ENCODE results near the gene CNGA3.

The CNGA3 gene

DNA sequence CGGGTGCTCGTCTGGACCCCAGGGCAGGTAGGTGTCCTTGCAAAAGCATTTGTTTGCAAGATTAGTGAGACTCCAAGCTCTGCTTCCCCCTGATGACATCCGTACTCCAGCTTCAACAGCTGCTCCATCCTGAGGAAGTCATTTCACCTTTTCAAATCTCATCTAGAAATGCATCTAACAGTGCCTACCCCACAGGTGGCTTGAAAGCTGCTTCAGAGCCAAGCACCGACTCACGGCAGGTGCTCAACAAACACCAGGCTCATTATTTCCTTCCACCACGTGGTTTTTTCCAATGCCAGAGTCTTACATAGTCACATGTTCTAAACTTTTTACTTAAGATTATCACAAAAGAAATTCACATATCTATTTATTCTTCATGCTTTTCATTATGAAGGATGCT lies 31.9 kb downstream of the CNGA3 start:
- peak in 2 of 3 experiments; percentile 25 to 35 for DNase-seq

DNA sequence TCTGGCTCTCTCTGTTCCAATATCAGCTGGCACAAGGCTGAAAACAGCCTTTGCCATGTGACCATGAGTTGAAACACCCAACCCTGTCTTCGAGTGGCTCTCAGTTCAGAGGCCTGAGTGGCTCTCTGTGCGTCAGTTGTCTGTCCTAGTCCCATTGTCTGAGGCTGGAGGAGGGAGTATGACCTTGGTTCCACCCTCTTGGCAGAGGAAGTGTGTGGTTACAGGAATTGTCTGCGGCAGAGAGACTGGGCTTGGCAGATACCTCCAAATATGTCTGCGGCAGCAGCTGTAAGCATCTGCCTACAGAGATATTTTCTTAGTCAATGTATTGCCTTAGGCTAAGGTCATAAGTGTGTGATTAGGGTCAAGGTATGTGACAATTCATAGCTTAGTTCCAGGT lies 32.6 kb downstream of the CNGA3 start:
- DNase-seq: peak in 1 of 3 experiments; percentile 94

DNA sequence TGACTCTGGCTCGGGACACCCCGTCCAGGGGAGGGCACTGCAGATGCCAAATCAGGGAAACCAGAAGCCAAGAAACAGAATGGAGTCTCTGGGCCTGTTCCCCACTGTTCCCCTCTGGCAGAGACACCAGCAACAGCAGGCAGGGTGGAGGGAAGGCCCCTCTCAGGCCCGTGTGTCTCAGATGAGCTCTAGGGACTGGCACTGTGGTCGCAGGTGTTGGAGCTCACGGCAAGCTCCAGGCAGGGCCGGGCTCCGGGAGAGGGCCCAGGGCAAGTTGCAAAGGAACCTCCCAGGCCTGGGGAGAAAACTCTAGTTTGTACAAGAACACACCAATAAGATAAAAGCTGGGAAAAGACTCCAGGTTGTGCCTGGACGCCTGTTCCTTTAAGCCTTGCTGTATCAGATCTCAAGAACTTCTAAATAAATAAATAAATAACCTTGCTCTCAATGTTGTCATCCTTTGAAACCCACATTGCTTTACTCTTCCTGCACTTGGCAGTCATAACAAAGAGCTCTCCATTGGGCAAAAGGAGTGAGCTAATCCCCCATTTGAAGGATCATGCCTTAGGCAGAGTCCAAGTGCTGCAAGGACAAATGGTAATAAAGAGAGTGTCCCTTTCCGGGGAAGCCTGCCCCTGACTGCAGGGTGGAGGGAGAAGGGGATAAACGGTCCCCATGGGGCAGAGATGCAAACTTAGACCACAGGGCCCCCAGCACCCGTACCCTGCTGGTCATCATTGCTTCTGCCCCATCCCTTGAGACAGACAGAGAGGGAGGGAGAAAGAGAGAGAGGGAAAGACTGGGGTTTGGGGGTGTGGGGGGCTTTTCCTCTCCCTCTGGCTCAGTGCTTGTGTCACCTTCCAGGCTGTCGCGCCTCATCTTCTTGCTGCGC lies 33.3 kb downstream of the CNGA3 start:
- DNase-seq: no peak

DNA sequence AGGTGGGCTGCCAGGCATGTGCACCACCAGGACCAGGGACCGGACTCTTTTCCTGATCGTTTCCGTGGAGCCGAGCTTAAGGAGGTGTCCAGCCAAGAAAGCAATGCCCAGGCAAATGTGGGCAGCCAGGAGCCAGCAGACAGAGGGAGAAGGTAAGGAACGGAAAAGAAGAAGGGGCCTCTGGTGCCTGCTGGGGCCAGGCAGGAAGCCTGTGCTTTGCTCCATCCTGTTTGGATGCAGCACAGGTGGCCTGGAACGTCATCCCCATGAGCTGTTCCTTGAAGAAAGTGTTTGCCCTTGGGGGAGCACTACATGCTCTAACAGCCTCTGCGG lies 33.9 kb downstream of the CNGA3 start:
- DNase-seq: no peak

DNA sequence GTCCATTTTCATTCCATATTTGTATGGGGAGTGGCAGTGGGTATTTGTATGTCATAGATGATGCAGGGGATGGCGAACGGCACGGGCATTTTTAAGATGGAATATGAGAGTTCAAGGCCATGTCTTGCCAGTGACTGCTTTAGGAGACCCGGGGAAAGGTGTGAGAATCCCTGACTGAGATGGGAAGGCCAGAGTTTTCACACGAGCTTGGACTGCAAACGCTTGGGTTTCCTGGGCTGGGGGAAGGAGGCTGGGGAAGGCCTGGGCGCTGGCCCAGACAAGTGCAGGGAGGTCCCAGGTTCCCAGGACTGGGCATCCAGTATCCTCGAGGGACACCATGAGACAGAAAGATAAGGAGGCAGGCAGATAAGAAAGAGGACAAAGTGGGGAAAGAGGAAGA lies 35.2 kb downstream of the CNGA3 start:
- no peak for DNase-seq

DNA sequence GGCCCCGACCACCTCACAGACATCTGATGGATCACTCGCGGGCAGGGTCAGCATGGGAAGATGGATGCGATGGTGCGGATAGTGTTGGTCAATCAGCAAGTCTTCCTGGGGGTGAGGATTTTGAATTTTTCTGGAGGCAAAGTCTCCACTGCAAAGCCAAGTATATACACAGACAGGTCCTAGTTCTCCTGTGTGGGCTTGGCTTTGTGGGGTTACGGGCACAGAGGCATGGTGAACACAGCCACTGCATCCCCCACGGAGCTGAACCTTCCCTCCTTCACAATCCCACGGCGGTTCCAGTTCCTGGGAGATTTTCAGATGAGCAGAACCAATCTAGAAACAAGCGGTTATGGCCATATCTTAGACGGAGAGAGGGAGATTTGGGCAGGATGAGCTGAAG lies 35.8 kb downstream of the CNGA3 start:
- no peak for DNase-seq

DNA sequence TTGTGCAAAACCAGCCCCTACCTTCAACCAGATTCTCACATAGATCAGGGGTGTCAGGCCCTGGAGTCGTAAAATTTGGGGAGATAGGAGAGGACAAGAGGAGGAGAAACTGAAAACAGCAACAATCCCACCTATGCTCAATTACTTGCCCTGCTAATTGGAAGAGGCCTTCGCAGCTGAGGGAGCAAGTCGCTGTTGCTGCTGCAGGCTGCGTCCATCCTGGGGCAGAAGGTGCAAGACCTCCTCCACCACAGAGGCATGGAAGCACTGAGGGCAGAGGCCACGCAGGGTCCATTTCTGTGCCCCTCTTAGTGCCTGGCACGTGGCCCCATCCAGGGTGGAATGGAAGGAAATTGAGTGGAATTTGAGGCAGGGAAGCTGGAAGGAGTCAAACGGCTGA lies 36.5 kb downstream of the CNGA3 start:
- DNase-seq: no peak

DNA sequence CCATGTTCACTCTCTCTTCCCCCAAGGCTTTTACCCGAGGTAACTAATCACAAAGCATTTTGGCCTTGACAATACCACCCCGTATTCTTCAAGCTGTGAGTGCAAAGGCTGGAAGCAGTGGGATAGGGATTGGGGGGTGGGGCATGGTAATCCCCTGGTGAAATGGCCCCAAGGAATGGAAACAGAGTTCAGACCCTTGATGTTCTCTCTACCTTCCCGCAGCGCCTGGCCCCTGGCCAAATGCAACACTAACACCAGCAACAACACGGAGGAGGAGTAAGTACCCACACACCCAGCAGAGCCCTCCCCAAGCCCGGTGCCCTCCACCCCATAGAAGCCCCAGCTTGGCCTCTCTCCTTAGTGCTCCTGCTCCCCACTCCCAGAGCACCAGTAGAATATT lies 36.9 kb downstream of the CNGA3 start:
- no peak for DNase-seq

DNA sequence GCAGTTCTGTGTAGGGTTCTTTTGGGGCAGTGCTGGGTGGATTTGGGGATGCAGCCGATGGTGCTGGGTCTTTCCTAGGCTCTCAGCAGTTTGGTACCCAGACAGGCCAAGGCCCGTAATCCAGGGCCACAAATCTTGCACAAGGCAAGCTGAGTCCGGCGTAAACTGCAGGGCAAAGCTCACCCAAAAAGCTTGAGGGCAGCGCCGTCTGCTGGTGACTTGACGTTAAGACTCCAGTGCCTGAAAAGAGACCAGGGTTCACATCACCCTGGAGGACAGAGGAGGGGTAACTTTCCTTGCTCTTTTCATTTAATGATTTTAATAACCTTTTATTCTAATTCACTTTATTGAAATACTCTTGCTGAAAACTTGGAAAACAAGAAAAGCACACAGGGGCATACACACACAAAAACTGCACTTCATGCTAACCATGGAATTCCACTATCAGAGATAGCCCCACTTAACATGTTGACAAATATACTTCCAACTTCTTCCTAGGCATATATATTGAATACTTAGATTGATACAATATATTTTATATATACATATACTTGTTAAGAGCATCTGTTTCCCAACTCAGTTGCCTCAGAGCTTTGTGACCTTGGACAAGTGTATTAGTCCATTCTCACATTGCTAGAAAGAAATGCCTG lies 38.9 kb downstream of the CNGA3 start:
- DNase-seq: peak; percentile 66 to 89 (median 87)

DNA sequence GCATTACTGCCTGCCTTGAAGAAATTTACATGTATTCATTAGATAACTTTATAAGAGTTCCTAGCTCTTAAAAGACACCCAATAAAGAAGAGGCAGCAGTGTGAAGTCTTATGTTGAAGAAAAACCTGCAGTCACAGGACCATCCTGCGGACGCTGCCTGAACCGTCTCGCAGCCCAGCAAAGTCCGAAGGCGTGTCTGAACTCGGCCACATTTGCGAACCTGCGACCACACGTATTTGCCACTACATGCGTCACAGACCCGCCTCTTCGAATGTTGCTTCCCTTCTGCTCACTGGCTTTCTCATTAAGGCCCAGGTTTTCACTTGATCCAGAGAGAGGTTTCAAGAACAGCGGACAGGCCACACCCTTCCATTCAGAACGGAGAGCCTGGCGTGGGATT lies 41.2 kb downstream of the CNGA3 start:
- no peak for DNase-seq

DNA sequence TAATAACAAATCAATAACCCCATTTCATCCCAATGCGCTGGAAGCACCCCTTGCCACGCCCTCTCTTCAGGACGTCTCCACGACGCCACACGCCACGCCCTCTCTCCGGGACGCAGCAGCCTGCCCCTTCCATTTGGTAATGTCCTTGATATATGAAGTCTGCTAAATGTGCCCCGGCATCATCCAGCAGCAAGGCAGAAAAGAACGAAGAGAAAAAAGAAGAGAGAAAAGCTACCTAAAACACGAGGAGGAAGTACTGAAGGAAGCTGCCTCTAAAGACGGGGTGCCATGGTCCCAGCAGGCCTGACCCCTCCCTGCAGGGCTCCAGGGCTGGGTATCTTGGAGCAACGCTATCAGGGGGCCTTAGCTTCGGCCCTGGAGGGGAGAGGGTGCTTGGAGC lies 41.8 kb downstream of the CNGA3 start:
- no peak for DNase-seq

DNA sequence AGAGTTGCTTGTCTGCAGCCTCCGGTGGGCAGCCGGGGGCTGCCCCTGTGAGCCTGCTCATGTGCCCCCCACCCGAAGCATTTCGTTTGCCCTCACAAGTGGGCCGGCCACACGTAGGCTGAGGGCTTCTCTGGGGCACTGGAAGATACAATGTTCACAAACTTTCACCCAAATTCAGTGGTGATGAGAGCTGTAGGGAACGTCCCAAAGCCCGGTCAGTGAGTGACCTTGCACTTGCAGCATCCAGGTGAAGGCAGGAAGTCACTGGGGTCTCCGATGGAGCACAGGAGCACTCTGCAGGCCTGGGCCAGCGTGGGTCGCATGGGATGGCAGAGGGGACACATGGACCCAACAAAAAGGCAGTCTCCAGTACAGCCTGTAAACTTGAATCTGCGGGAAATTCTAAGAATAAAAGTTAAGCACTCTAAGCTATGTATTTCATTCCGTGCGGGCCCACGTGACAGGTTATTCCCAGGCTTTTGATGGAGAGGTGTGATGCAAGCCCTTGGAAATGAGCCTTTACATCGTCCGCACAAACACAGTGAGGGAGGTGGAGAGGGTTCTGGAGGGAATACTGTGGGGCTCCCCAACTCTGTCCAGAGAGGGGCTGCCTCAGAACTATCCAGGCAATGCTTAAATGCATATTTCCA lies 42.5 kb downstream of the CNGA3 start:
- DNase-seq: no peak

DNA sequence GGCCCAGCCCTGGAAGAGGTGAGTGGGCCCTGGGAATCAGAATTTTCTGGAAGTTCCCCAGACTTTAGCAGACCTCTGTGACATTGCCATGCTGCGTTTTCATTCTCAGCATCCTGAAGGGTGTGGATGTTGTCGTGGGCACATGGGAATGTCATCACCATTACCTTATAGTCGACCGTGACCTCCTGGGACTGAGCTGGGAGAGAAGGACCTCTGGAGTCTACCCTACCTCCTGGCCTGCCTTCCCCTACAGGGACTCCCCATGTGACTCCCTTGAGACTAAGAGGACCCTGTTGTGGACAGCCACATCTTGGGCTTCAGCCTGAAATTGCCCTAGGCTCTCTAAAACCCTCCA lies 43.0 kb downstream of the CNGA3 start:
- no peak for DNase-seq

DNA sequence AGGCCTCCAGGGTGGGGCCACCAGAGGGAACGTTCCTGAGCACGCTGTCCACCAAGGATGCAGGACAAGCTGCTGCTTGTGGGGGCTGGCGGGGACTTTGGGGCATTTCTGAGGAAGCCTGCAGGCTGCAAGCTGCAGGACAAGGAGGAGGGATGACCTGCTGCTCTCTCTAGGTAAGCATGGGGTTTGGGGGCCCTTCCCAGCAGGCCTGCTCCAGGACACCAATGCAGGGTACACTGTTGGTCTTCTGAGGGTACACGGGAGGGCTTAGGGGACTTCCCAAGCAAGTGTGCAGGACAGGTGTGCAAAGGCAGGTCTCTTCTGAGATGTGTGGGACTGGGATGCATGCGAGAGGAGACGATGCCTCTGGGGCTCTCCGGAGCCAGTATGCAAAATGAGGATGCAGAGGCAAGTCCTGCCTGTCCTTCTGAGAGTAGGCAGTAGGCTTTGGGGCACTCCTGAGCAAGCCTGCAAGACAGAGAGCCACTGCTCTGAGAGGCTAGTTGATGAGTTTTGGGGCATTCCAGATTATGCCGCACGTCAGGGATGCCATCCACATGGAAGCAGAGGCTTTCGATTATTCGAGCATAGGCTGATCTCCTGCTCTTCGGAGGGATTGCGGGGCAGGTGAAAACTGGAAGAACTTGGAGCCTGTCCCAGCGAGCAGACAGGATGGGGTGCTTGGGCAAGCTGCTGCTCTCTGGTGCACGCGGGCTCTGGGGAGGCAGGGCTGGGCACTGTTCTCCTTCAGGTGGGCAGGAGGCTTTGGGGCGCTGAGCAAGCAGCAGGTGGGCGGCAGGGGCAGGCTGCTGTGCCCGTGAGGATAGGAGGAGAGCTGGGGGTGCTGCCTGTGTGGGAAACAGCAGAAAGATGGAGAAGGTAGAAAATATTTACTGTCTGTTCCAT lies 44.6 kb downstream of the CNGA3 start:
- DNase-seq: no peak

DNA sequence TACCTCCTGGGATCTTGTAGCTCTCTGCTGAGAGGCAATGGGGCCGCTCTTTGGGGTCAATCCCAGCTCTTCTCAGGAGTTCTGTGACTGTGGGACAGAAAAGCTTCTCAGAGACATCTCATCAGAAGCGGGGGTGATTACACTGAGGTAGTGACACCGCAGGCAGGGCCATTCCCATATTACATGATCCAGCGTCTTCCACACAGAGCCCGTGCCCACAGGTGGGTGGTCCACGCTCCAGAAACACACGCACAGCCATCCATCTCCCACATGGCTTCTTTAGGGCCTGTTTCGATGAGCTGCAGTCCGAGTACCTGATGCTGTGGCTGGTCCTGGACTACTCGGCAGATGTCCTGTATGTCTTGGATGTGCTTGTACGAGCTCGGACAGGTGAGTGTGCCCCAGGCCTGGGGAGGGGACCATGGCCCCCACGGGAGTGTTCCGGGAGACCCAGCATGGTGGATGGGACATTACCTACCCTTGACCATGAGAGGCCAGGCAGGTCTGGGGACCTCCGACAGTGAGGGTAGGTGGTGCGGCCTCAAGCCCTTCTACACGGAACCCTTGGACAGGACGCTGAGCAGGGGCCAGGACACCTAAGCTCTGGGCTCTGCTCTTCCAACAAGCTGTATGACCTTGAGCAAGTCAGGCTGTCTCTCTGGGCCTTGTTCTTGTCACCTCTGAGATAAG lies 45.5 kb downstream of the CNGA3 start:
- no peak for DNase-seq

DNA sequence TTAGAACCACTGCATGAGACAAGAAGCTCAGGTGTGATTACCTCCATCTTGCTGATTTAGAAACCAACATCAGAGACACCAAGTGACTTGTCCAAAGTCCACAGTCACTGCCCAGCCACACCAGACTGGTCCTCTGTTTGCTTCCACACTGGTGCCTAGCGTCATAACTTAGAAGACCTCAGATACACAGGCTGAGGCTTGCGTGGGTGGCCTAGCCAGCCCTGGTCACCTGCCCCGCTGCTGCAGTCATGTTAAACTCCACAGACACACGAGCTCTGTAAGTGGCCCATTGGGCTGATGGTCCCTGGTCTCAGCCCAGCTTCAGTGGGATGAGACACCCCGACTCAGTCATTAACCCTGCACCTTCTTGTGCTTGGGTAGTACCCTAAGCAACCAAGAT lies 47.1 kb downstream of the CNGA3 start:
- DNase-seq: no peak

DNA sequence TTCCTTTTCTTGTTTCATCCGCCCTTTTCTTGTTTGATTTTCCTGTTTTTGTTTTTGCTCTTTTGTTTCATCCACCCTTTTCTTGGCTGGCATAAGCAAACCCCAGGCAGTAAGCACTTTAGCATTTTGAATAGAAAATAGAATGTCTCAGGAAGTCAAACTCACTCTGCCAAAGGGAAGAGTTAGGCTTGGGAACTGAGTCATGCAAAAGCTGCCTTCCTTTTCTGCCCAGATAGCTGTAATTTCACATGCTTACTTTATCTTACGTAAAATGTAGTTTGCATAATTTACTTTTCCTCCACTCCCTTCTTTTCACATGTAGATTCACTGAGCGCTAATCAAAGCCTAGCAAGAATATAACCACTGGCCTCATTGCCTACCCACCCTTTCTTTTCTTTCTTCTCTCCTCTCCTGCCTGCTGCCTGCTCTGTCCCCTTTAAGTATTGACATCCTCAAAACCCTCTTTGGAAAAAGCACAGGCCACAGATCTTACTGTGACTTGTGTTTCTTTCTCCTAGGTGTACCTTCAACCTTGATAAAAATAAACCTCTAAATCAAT lies 48.4 kb downstream of the CNGA3 start:
- no peak for DNase-seq

DNA sequence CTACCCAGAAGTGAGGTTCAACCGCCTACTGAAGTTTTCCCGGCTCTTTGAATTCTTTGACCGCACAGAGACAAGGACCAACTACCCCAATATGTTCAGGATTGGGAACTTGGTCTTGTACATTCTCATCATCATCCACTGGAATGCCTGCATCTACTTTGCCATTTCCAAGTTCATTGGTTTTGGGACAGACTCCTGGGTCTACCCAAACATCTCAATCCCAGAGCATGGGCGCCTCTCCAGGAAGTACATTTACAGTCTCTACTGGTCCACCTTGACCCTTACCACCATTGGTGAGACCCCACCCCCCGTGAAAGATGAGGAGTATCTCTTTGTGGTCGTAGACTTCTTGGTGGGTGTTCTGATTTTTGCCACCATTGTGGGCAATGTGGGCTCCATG lies 49.7 kb downstream of the CNGA3 start:
- DNase-seq: no peak

DNA sequence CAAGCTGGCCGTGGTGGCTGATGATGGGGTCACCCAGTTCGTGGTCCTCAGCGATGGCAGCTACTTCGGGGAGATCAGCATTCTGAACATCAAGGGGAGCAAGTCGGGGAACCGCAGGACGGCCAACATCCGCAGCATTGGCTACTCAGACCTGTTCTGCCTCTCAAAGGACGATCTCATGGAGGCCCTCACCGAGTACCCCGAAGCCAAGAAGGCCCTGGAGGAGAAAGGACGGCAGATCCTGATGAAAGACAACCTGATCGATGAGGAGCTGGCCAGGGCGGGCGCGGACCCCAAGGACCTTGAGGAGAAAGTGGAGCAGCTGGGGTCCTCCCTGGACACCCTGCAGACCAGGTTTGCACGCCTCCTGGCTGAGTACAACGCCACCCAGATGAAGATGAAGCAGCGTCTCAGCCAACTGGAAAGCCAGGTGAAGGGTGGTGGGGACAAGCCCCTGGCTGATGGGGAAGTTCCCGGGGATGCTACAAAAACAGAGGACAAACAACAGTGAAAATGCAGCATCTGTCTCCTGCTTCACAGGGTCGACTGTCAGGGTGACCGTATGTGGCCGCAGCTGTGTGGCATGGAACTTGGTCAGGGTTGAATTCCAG lies 50.6 kb downstream of the CNGA3 start:
- DNase-seq: no peak

DNA sequence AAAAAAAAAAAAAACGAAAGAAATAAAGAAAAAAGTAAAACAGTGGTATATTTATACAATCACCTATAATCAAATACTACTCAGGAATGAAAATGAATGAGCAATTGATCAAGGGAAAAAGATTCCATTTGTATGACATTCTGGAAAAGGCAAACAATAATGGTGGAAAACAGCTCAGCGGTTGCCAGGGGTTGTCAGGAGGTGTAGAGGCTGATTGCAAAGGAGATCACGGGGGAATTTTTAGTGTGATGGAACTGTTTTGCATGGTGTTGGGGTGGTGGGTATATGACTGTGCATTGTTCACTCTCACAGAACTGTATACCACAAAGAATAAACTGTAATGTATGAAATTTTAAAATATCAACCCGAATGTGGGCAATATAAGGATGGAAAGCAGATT lies 52.9 kb downstream of the CNGA3 start:
- no peak for DNase-seq

DNA sequence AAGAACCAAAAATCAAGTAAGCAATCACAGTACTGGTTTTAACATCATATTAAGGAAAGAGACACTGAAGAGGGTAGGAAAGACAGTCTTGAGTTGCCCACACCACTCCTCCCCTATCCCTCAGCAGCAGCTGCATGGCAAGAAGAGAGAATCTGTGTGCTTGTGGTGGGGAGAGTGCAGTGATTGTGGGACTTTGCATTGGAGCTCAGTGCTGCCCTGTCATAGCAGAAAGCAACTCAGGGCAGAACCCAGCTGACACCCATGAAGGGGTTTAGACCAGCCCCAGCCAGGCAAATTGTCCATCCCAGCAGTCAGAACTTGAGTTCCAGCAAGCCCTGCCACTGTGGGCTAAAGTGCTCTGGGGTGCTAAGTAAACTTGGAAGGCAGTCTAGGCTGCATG lies 57.6 kb downstream of the CNGA3 start:
- DNase-seq: no peak

Data from NCI-H1417 (cell line).